SK-N-SH treated with all-trans-retinoic acid at 6 μM for 48 hours (cell line): Measurements from ENCODE around the gene CADM1.

Experiments used
- BACH2 ChIP-seq: fragments of 250-450 bp; sonication (Bioruptor Pico); IDR thresholded peaks from 2 replicates; pipeline ENCODE4 v1.9.0; 2021; ENCODE audit warnings: mild to moderate bottlenecking, borderline replicate concordance
- SNAI2 ChIP-seq: fragments of 250-450 bp; sonication (Bioruptor Pico); IDR thresholded peaks from 2 replicates; pipeline ENCODE4 v1.5.0; 2020; ENCODE audit warnings: mild to moderate bottlenecking, moderate library complexity
- ZC3H10 ChIP-seq: fragments of 250-450 bp; sonication (Bioruptor Pico); IDR thresholded peaks from 2 replicates; pipeline ENCODE4 v1.5.1; 2021; ENCODE audit warnings: mild to moderate bottlenecking, moderate library complexity
- ZFP3 ChIP-seq: fragments of 250-450 bp; sonication (Bioruptor Pico); IDR thresholded peaks from 2 replicates; pipeline ENCODE4 v1.5.0; 2020; ENCODE audit warnings: mild to moderate bottlenecking, moderate library complexity
- ZFP30 ChIP-seq: fragments of 450-650 bp; formaldehyde crosslinking; IDR thresholded peaks from 2 replicates; pipeline ENCODE4 v1.5.0; 2022; ENCODE audit warnings: mild to moderate bottlenecking, moderate library complexity
- TF ChIP-seq, protein P1 (sequence below): fragments of 250-450 bp; sonication (Bioruptor Pico); IDR thresholded peaks from 2 replicates; pipeline ENCODE4 v1.8.0; 2020; ENCODE audit warnings: mild to moderate bottlenecking, moderate library complexity, borderline replicate concordance

DNA sequence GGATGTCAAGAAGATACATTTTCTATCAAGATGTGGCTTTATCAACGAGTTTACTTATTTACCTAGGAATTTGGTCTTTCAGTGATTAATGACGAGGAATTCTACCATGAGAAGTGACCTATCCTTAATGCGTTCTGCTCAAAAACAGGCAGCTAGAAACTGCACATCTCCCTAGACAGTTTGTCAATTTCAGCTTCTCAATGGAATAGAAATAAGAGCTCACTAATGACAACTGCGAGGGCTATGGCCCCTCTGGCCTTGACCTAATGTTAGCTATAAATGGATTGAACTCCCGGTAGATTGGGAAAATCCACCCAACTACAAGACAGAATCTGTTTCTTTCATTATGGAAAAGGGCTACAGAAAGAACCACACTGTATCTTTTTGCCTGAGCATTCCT lies 223.4 kb downstream of the CADM1 start:
- no peak for TF ChIP-seq BACH2 (CRISPR knock-in tag)
- no peak for TF ChIP-seq ZFP30 (CRISPR knock-in tag)
- TF ChIP-seq SNAI2: no peak
- TF ChIP-seq ZC3H10 (CRISPR knock-in tag): no peak
- no peak for TF ChIP-seq ZFP3 (CRISPR knock-in tag)
- TF ChIP-seq, protein P1, sequence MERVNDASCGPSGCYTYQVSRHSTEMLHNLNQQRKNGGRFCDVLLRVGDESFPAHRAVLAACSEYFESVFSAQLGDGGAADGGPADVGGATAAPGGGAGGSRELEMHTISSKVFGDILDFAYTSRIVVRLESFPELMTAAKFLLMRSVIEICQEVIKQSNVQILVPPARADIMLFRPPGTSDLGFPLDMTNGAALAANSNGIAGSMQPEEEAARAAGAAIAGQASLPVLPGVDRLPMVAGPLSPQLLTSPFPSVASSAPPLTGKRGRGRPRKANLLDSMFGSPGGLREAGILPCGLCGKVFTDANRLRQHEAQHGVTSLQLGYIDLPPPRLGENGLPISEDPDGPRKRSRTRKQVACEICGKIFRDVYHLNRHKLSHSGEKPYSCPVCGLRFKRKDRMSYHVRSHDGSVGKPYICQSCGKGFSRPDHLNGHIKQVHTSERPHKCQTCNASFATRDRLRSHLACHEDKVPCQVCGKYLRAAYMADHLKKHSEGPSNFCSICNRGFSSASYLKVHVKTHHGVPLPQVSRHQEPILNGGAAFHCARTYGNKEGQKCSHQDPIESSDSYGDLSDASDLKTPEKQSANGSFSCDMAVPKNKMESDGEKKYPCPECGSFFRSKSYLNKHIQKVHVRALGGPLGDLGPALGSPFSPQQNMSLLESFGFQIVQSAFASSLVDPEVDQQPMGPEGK: no peak
